SK-N-SH (cell line): ENCODE results near the gene TMPRSS9. TPM values are rescaled to one million over a fixed set of nuclear protein-coding genes. Genes with fewer than 3 reads are reported as not detected.
"Not testable (repeated sequence)": the region's sequence is repeated elsewhere in the genome, so short reads cannot be mapped to it uniquely, and the experiment has no call there.

Source experiments
- CTCF ChIA-PET: fragments of 300-600, 350-600 bp; formaldehyde crosslinking; extraction: SDS; loops from one replicate; lab custom pipeline; 2021; lab: Yijun Ruan, JAX
- POLR2A ChIA-PET: fragments of 350-600 bp; sonication (Branson Sonifier 250); formaldehyde crosslinking; extraction: SDS; loops from one replicate; lab custom pipeline; 2020; ENCODE audit warnings: antibody characterized with exemption, inconsistent platforms; lab: Yijun Ruan, JAX
- DNase-seq: peaks from one replicate; pipeline ENCODE4 v3.0.0; 2012
- H2AFZ ChIP-seq: fragments of 200-600 bp; sonication (generic); 2 replicates; pipeline ENCODE4 v1.8.1; 2016; ENCODE audit warnings: antibody characterized with exemption, mild to moderate bottlenecking, low read depth
- H3F3A ChIP-seq: fragments of 200-600 bp; sonication (generic); replicated peaks from 2 replicates; pipeline ENCODE3; 2016; ENCODE audit warnings: antibody characterized with exemption, mild to moderate bottlenecking; ENCODE audit not compliant: insufficient read depth
- H3K27ac ChIP-seq, 2 experiments: fragments of 200-500 bp in 1 of 2; fragments of 200-600 bp in 1 of 2; sonication (Bioruptor generic) in 1 of 2; sonication (generic), shearing (Covaris generic) in 1 of 2; 2 replicates each; pipeline versions ENCODE4 v1.5.1 to v1.6.1; 2014 to 2016; ENCODE audit warnings: low read depth in 2 of 2, inconsistent platforms in 1 of 2, low read length in 1 of 2, mild to moderate bottlenecking in 1 of 2, mixed read lengths in 1 of 2
- H3K27me3 ChIP-seq: fragments of 200-600 bp; sonication (generic), shearing (Covaris generic); 2 replicates; pipeline ENCODE4 v1.6.1; 2016; ENCODE audit warnings: mixed run types; ENCODE audit not compliant: insufficient read depth
- H3K36me3 ChIP-seq, 2 experiments: fragments of 200-500 bp in 1 of 2; fragments of 200-600 bp in 1 of 2; sonication (Bioruptor generic) in 1 of 2; sonication (generic) in 1 of 2; replicated peaks in 1 of 2; 2 replicates each; pipeline versions ENCODE3 to v1.5.1; 2014 to 2016; ENCODE audit warnings: low read length in 1 of 2, mild to moderate bottlenecking in 1 of 2; ENCODE audit not compliant: insufficient read depth in 2 of 2, control insufficient read depth in 1 of 2
- H3K4me1 ChIP-seq, 2 experiments: fragments of 200-500 bp in 1 of 2; fragments of 200-600 bp in 1 of 2; sonication (Bioruptor generic) in 1 of 2; sonication (generic), shearing (Covaris generic) in 1 of 2; 2 replicates each; pipeline versions ENCODE4 v1.5.1 to v1.6.1; 2014 to 2016; ENCODE audit warnings: low read depth in 1 of 2, low read length in 1 of 2, mixed run types in 1 of 2; ENCODE audit not compliant: insufficient read depth in 2 of 2, control insufficient read depth in 1 of 2
- H3K4me2 ChIP-seq: fragments of 200-600 bp; sonication (generic), shearing (Covaris generic); 2 replicates; pipeline ENCODE4 v1.6.1; 2017; ENCODE audit warnings: mixed run types
- H3K4me3 ChIP-seq, 2 experiments: fragments of 200-500 bp in 1 of 2; fragments of 200-600 bp in 1 of 2; sonication (Bioruptor generic) in 1 of 2; sonication (generic), shearing (Covaris generic) in 1 of 2; 2 replicates each; pipeline versions ENCODE4 v1.5.1 to v1.8.1; 2014 to 2016; ENCODE audit warnings: low read depth in 2 of 2, inconsistent platforms in 1 of 2, low read length in 1 of 2, mild to moderate bottlenecking in 1 of 2, mixed read lengths in 1 of 2, moderate library complexity in 1 of 2
- H3K79me2 ChIP-seq: fragments of 200-600 bp; sonication (generic); 2 replicates; pipeline ENCODE4 v1.8.1; 2017; ENCODE audit warnings: mild to moderate bottlenecking; ENCODE audit not compliant: insufficient read depth
- H3K9ac ChIP-seq: fragments of 200-600 bp; sonication (generic); 2 replicates; pipeline ENCODE4 v1.6.1; 2017; ENCODE audit warnings: mixed run types
- H3K9me2 ChIP-seq: fragments of 200-600 bp; sonication (generic); 2 replicates; pipeline ENCODE4 v1.6.1; 2017; ENCODE audit warnings: mixed run types
- H3K9me3 ChIP-seq: fragments of 200-600 bp; sonication (generic); 2 replicates; pipeline ENCODE4 v1.6.1; 2017; ENCODE audit warnings: mixed run types, mild to moderate bottlenecking, moderate library complexity
- H4K20me1 ChIP-seq: fragments of 200-600 bp; sonication (generic); 2 replicates; pipeline ENCODE4 v1.6.1; 2017; ENCODE audit warnings: mild to moderate bottlenecking, mixed run types; ENCODE audit not compliant: insufficient read depth
- CHD2 ChIP-seq: fragments of 150-350 bp; IDR thresholded peaks from 2 replicates; pipeline ENCODE4 v1.6.1; 2018; ENCODE audit warnings: low read length; ENCODE audit not compliant: partially characterized antibody
- CTCF ChIP-seq: fragments of 200-600 bp; sonication (generic); IDR thresholded peaks from 2 replicates; pipeline ENCODE4 v1.6.1; 2017; ENCODE audit warnings: antibody characterized with exemption, mild to moderate bottlenecking, moderate library complexity
- FOXM1 ChIP-seq: IDR thresholded peaks from 2 replicates; pipeline ENCODE4 v1.4.0; 2012; ENCODE audit warnings: low read depth, mild to moderate bottlenecking
- NFIC ChIP-seq: IDR thresholded peaks from 2 replicates; pipeline ENCODE4 v1.4.0; 2012; ENCODE audit warnings: borderline replicate concordance
- NRF1 ChIP-seq: IDR thresholded peaks from 2 replicates; pipeline ENCODE4 v1.6.1; 2012; ENCODE audit warnings: low read depth, mild to moderate bottlenecking, low read length
- RFX5 ChIP-seq: IDR thresholded peaks from 2 replicates; pipeline ENCODE4 v1.6.1; 2012; ENCODE audit warnings: mild to moderate bottlenecking, improper control_type of control experiment, low read length
- RXRA ChIP-seq: IDR thresholded peaks from 2 replicates; pipeline ENCODE4 v1.4.0; 2012; ENCODE audit warnings: low read depth, mild to moderate bottlenecking, borderline replicate concordance
- USF1 ChIP-seq: IDR thresholded peaks from 2 replicates; pipeline ENCODE4 v1.4.0; 2012; ENCODE audit warnings: low read depth, borderline replicate concordance
- YY1 ChIP-seq: IDR thresholded peaks from 2 replicates; pipeline ENCODE4 v1.4.0; 2012; ENCODE audit warnings: low read depth, mild to moderate bottlenecking
- WGBS: methylation state at CpG from one replicate; pipeline ENCODE4 v1.1.6; 2017; ENCODE audit warnings: low lambda C conversion rate; 5-methylcytosine and 5-hydroxymethylcytosine counted together
- polyA plus RNA-seq, 3 experiments: library from polyadenylated mRNA; depleted of rRNA; stranded (reverse); fragments of >200 nt; gene quantifications; 2 replicates each; pipeline ENCODE4 v1.2.3, GENCODE V29; 2012

Gene TMPRSS9
- polyA plus RNA-seq, 1 of the 3 experiments (the other 2 are of a cell fraction) = not detected

GRCh38 chr19:2392366-2392765 is 32.3 kb downstream of the TMPRSS9 start:
- Histone ChIP-seq H4K20me1 (no peaks in the 10 kb centered on the region), H3K27me3 (peaks cover 23% of the 10 kb centered on the region; the same call in 1 of the 2 replicates), H3K27ac (no peak overlapping the region), H3K4me1 (no peaks in the 10 kb centered on the region), H3K9me2 (no peaks in the 10 kb centered on the region), H3F3A (peaks cover 3% of the 10 kb centered on the region), H3K4me3 (no peak overlapping the region), H3K9ac (no peak overlapping the region), H2AFZ (no peak overlapping the region; the same call in 1 of the 2 replicates), H3K9me3 (no peaks in the 10 kb centered on the region), H3K4me2 (no peak overlapping the region), H3K79me2 (no peaks in the 10 kb centered on the region), H3K36me3 (no peaks in the 10 kb centered on the region)
- TF ChIP-seq CTCF (no peak), NRF1 (no peak), YY1 (no peak), FOXM1 (no peak), NFIC (no peak), RXRA (no peak), USF1 (no peak), CHD2 (no peak), RFX5 (no peak)
- ChIA-PET POLR2A (no interaction called here), CTCF (interaction anchor here (1.0 to 3.9 kb wide), 12 partner anchors 7 to 236 kb away, joined by 3 to 19 read pairs (median 4); partner anchors contain the start of gene PLEKHJ1)
- 19% methylated on average over 7 of the region's 7 CpGs for WGBS
- no peak for DNase-seq

- H3K79me2 ChIP-seq, H3K4me3 ChIP-seq, H3K9me2 ChIP-seq, H3F3A ChIP-seq, H3K4me2 ChIP-seq, H4K20me1 ChIP-seq, H2AFZ ChIP-seq, H3K9ac ChIP-seq, DNase-seq, POLR2A ChIA-PET, H3K4me1 ChIP-seq, H3K36me3 ChIP-seq, H3K27ac ChIP-seq, H3K9me3 ChIP-seq: not testable (repeated sequence)
- CTCF ChIA-PET = interaction anchor here (1.0 to 3.9 kb wide), 11 partner anchors 9 to 237 kb away, joined by 3 to 19 read pairs (median 4); partner anchors contain the start of gene PLEKHJ1
- 40% methylated on average over 8 of the region's 8 CpGs for WGBS
- H3K27me3 ChIP-seq = peaks cover 18% of the 10 kb centered on the region; the same call in 1 of the 2 replicates
Observed at GRCh38 chr19:2392899-2393298, 32.8 kb downstream of the TMPRSS9 start.
